Measurements from ENCODE around the gene COL17A1.

The COL17A1 gene

GRCh38 chr10:104085801-104086400 lies at the start of gene COL17A1:
COL17A1 (minus strand) TSS chr10:104085880; CDS start chr10:104080673, 5,207 bp downstream.
- DNase-seq: no peak

DNA sequence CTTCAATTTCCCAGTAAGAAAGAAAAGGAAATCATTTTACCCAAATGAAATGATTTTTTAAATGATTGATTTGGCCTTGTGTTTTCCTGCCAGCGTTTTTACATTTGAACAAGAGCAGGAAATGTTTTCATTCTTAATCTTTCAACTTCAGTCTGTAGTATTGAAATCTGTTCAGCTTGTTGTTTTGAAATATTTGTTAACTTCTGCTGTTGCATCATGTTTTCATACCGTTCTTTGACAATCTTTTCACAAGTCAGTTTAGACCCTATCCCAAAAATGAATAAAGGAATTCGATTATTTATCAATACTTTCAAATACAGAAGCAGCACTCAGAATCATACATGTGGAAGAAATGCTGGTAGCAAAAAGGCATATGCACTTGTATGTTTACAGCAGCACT lies 44.4 kb upstream of the COL17A1 start:
- DNase-seq: no peak

GRCh38 chr10:104128214-104128613 lies 42.5 kb upstream of the COL17A1 start:
- DNase-seq: no peak

DNA sequence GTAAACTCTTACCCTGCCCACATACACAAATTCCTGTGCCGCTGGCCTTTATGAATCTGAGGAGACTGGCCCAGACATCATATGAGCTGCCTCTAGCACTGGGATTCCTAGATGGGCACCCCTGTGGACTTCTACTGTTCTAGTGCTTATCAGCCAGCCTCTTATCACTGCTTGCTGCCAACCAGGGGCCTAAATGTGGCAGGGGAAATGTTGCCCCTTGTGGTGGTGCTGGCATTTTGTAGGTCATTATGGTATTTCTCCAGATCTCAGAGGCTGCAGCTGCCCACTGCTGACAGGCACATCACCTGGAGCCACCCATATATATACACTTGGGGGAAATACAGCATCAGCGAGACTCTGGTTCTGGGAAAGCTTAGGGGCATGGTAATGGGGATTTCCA lies 41.7 kb upstream of the COL17A1 start:
- no peak for DNase-seq

DNA sequence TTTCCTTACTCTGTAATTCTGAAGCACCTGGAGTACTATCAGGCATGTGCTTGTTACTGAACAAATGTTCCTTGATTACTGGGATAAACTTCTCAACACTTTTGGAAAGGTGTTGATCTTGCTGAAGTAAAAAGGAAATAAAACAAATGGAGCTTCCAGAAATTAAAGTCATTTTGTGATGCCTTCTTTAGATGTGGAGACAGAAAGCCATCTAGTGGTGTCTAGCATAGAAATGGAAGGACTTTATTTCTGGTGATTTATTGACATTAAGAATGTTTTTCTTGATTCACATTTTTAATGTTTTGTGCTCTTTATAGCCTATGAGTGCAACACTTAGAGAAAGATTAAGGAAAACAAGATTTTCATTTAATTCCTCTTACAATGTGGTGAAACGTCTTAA lies 37.7 kb upstream of the COL17A1 start:
- DNase-seq: no peak

GRCh38 chr10:104122225-104123107 lies 36.8 kb upstream of the COL17A1 start:
- no peak for DNase-seq

- peak; percentile 98 to 99 for DNase-seq
Measured at GRCh38 chr10:104121485-104122224, 36.0 kb upstream of the COL17A1 start, which contains the start of gene SFR1. SFR1 (plus strand) TSS chr10:104122171; CDS start chr10:104122184, 13 bp downstream.

DNA sequence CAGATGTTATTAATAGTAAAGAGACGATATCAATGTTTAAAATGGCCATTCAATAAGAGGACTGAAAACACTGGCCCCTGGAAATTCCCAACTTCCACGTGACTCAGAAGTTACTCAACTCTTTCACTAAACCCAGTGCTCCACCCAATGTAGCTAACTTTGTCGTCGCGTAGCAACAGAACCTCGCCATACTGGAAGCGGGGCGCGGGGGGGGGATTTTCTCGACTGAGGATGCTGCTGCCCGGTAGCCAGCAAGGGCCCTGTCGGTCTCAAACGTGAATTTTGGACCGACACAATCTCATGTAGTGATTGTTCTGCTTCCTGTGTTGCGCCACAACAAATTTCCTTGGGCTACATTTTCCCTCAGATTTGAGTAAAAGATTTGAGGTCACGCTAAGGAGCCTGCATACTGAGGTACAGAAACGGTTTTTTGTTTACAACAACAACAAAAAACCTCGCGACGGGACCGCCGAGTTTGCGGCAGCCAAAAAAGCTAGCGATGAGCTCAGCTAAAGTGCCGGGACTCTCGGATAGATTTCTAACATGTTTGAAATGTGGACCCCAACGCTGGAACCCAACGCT lies 35.3 kb upstream of the COL17A1 start:
- peak; percentile 83 to 84 for DNase-seq

- DNase-seq: no peak
Measured at GRCh38 chr10:104120512-104120902, 34.8 kb upstream of the COL17A1 start.

GRCh38 chr10:104119996-104120395 lies 34.3 kb upstream of the COL17A1 start:
- DNase-seq: no peak

DNA sequence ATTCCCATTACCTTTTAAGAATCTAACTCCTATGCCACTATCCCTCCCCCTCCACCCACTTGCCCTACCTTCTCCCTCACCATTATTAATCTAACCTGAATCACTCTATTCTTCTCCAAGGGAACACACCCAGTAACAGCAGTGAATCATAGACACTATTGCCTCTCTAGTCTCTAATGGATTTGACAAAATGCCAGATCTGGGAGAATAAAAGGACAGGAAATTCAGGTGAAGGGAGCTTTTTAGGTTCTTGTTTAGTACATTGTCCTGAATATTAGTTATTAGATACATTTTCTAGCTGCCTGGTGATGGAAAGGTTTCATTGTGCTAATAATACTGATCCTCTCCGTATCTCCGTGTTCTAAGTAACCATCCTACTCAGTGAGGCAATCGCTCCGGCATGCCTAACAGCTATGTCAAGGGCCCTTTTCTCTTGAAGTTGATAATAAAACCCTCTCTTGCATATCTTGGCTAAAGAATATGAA lies 32.2 kb upstream of the COL17A1 start:
- DNase-seq: no peak

GRCh38 chr10:104113376-104113956 lies 27.8 kb upstream of the COL17A1 start:
- DNase-seq: no peak

DNA sequence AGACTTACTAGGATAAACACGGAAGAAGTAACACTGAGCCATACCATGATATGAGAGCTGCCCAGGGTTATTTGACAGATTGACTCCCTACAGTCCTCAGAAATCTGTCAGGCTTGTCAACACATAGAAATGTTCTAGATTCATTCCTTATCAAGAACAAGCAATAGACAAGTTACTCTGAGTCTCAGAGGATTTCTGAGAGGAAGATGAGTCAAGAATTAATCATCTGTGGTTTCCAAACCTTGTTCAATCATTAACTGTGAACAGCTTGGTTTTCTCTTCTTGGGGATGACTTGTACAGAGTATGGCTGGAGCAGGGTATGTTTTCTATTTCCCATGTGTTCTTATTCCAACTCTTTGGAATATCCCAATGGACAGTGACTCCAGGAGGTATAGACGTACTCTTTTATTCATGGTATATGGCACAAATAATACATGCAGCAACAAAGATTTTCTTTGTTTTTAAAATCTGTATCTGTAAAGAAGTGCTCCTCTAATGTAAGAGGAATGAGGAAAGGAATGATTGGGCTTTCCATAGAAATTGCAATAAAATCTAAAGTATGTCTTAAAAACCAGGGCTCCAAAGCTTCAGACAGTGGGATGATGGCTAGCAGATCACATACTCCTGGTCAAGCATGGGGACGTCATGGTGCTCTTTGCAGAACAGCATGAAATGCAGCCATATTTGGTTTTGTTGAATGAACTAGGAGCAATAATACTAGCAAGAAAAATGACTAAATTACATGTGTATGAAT lies 24.4 kb upstream of the COL17A1 start:
- DNase-seq: no peak

DNA sequence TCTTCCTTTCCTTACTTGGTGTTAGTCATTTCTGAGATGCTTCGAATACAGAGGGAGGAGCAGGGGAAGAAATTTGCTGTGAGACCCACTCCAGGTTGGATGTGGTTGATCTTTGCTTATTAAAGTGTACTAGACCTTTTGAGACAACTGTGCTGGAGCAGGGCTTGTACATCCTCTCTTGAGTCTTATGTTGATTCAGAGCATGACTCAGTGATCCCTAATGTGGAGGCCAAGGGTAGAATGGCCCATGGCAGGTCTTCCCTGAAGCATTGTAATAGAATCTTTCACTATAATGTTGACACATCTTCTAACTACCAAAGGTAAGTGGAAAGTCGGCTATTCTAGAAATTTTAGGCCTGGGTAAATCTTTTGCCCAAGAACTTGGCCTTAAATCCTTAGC lies 19.2 kb upstream of the COL17A1 start:
- no peak for DNase-seq

DNA sequence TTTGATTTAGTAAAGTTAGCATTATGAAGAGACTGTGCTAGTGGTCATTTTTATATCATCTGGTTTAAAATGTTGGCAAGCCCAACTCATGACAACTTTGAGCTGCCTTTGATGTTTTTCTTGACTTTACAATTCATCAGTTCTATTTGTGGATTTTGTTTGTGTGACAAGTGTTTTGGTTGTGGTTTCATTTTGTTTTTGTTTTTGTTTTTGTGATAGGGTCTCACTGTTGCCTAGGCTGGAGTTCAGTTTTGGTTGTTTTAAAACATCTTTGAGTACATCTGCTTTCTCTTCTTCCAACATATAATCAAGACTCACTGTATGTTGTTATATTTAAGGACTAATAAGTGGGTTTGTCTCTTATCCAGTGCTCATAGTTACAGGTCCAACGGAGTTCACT lies 18.7 kb upstream of the COL17A1 start:
- DNase-seq: no peak

GRCh38 chr10:104103956-104104355 lies 18.3 kb upstream of the COL17A1 start:
- no peak for DNase-seq

DNA sequence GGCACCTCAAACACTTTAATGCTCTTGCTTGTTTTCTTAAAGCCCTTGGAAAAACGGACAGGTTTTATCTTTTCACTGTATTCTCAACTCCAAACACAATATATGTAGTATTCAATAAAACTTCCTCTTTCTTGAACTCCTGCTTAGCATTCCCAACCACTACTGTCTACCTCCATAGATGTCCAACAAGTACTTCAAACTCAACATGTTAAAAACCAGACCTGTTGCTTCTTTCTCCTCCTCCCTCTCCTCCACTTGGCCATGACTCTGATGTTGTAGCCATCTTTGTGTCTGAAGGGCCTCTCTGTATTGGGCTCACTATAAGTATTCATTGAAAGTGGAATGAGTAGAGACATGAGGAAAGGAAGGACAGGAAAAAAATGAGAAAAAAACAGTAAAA lies 16.2 kb upstream of the COL17A1 start:
- DNase-seq: no peak

DNA sequence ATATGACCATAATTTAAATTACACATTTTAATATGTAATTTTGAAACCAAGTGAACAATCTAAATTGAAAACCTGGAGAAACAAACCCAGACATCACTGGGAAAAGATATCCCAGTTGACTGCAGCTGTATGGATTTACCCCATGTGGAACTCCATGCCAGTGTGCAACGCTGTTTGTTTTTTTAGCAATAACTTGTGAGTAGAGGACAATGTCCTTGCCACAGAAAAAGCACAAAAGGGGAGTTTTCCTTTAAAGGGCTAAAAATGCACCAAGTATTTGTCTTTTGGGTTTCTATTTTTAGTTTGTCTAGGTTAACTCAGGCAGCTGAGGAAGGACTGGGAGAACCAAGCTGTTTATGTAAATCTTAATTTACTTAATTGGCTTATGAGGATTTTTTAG lies 15.1 kb upstream of the COL17A1 start:
- DNase-seq: no peak

GRCh38 chr10:104099941-104100340 lies 14.3 kb upstream of the COL17A1 start:
- no peak for DNase-seq

DNA sequence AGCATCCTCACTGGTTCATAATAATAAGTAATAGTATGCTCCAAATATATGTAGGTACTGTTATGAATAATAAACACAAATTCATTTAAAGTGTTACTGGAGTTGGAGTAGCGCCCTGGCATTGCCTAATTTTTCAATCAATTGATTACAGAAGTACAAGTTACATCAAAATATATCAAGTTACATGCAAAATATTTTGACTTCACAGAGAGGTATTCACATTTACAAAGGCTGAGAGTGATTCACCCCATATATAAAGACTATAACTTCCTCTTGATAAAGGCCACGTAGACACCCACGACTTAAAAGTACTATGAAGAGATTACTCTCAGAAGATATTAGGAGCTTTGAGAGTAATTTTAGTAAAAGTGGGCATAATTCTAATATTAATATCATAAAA lies 13.6 kb upstream of the COL17A1 start:
- no peak for DNase-seq

- DNase-seq: no peak
Measured at GRCh38 chr10:104098358-104098925, 12.8 kb upstream of the COL17A1 start.

GRCh38 chr10:104096692-104097091 lies 11.0 kb upstream of the COL17A1 start:
- no peak for DNase-seq

Measured in activated CD4-positive, alpha-beta T cell treated with anti-CD3 and anti-CD28 coated beads, Interleukin-2, amount 50 U/mL, for 4 hours (primary cell).